GM19043 (cell line): ENCODE data around the gene AJM1.
"Not testable (repeated sequence)": the region's sequence is repeated elsewhere in the genome, so short reads cannot be mapped to it uniquely, and the experiment has no call there.

ENCODE experiments used
- ATAC-seq: cut with Tn5 transposase; IDR thresholded peaks from one replicate; pipeline ENCODE4 v1.9.1; 2021; ENCODE audit warnings: low read depth; ENCODE audit not compliant: unreplicated experiment

The AJM1 gene

GRCh38 chr9:136865768-136866103 is 23.5 kb downstream of the AJM1 start:
- ATAC-seq: peak; percentile 16

- not testable (repeated sequence) for ATAC-seq
Observed at GRCh38 chr9:136866898-136867421, 24.7 kb downstream of the AJM1 start.

- no peak for ATAC-seq
Observed at GRCh38 chr9:136867480-136867879, 25.2 kb downstream of the AJM1 start.

- no peak for ATAC-seq
Observed at GRCh38 chr9:136867917-136868316, 25.6 kb downstream of the AJM1 start.

- no peak for ATAC-seq
Observed at GRCh38 chr9:136868644-136869043, 26.4 kb downstream of the AJM1 start.

- ATAC-seq: not testable (repeated sequence)
Observed at GRCh38 chr9:136869611-136870010, 27.3 kb downstream of the AJM1 start.

GRCh38 chr9:136875155-136875554 is 32.9 kb downstream of the AJM1 start:
- ATAC-seq: no peak

- ATAC-seq: no peak
Observed at GRCh38 chr9:136876476-136876875, 34.2 kb downstream of the AJM1 start.

GRCh38 chr9:136880651-136881050 is 38.4 kb downstream of the AJM1 start:
- ATAC-seq: no peak

GRCh38 chr9:136881691-136882108 is 39.4 kb downstream of the AJM1 start:
- ATAC-seq: no peak

GRCh38 chr9:136882109-136882946 is 40.0 kb downstream of the AJM1 start:
- no peak for ATAC-seq

- ATAC-seq: not testable (repeated sequence)
Observed at GRCh38 chr9:136882947-136883283, 40.6 kb downstream of the AJM1 start.

- not testable (repeated sequence) for ATAC-seq
Observed at GRCh38 chr9:136883670-136884069, 41.4 kb downstream of the AJM1 start.

GRCh38 chr9:136885950-136886578 is 43.8 kb downstream of the AJM1 start, which contains the start of gene TRAF2:
TSS of gene TRAF2 (plus strand) at chr9:136886516. CDS start at chr9:136898741, 12,225 bp downstream.
- ATAC-seq: peak; percentile 83

- ATAC-seq: no peak
Observed at GRCh38 chr9:136886610-136887597, 44.6 kb downstream of the AJM1 start.

GRCh38 chr9:136888454-136888853 is 46.2 kb downstream of the AJM1 start:
- no peak for ATAC-seq

GRCh38 chr9:136889858-136890257 is 47.6 kb downstream of the AJM1 start:
- ATAC-seq: no peak

GRCh38 chr9:136890661-136891060 is 48.4 kb downstream of the AJM1 start:
- ATAC-seq: no peak
